GM10847 (cell line): ENCODE measurements around the gene BRK1.
A peak's percentile ranks its signal among the peaks of the same experiment; 100 is the strongest.

Experiments used
- POLR2A ChIP-seq: IDR thresholded peaks from 2 replicates; pipeline ENCODE4 v1.6.1; 2011; ENCODE audit not compliant: insufficient read length; ENCODE audit errors: extremely low read depth

The BRK1 gene

GRCh38 chr3:10115326-10116137 lies at the start of gene BRK1:
BRK1 (plus strand) TSS chr3:10115675; CDS start chr3:10115702, 27 bp downstream.
- peak; percentile 98 for TF ChIP-seq POLR2A

GRCh38 chr3:10074666-10075065 lies 40.8 kb upstream of the BRK1 start:
- no peak for TF ChIP-seq POLR2A

GRCh38 chr3:10081871-10082270 lies 33.6 kb upstream of the BRK1 start:
- TF ChIP-seq POLR2A, result no peak

GRCh38 chr3:10085738-10086137 lies 29.7 kb upstream of the BRK1 start:
- TF ChIP-seq POLR2A, result no peak

- TF ChIP-seq POLR2A, result no peak
These were observed 27.2 kb upstream of the BRK1 start for GRCh38 chr3:10088256-10088655.

- TF ChIP-seq POLR2A, result no peak
These were observed 25.3 kb upstream of the BRK1 start for GRCh38 chr3:10090179-10090578.

- no peak for TF ChIP-seq POLR2A
These were observed 21.8 kb upstream of the BRK1 start for GRCh38 chr3:10093678-10094077.

GRCh38 chr3:10099041-10099440 lies 16.4 kb upstream of the BRK1 start:
- no peak for TF ChIP-seq POLR2A

- no peak for TF ChIP-seq POLR2A
These were observed 8.6 kb upstream of the BRK1 start for GRCh38 chr3:10106919-10107318.

GRCh38 chr3:10108091-10108490 lies 7.4 kb upstream of the BRK1 start, which contains the start of gene FANCD2OS:
FANCD2OS (minus strand) TSS chr3:10108255; CDS start chr3:10104774, 3,481 bp downstream.
- TF ChIP-seq POLR2A, result no peak

GRCh38 chr3:10116138-10116460 lies 624 bp downstream of the BRK1 start:
- no peak for TF ChIP-seq POLR2A

- TF ChIP-seq POLR2A, result no peak
These were observed 1.5 kb downstream of the BRK1 start for GRCh38 chr3:10116928-10117327.

- no peak for TF ChIP-seq POLR2A
These were observed 3.9 kb downstream of the BRK1 start for GRCh38 chr3:10119376-10119775.

GRCh38 chr3:10121064-10121463 lies 5.6 kb downstream of the BRK1 start:
- TF ChIP-seq POLR2A, result no peak

- TF ChIP-seq POLR2A, result no peak
These were observed 7.2 kb downstream of the BRK1 start for GRCh38 chr3:10122724-10123123.

- TF ChIP-seq POLR2A, result no peak
These were observed 21.0 kb downstream of the BRK1 start for GRCh38 chr3:10136426-10137005.

GRCh38 chr3:10137178-10137577 lies 21.7 kb downstream of the BRK1 start:
- TF ChIP-seq POLR2A, result no peak

GRCh38 chr3:10140996-10141546 lies 25.6 kb downstream of the BRK1 start:
- no peak for TF ChIP-seq POLR2A
